Sigmoid colon (tissue), 7 donors: ENCODE measurements around the gene PDE7B. TPM values are rescaled to one million over a fixed set of nuclear protein-coding genes. Genes with fewer than 3 reads are reported as not detected.

Source experiments
- DNase-seq: peaks from one replicate; pipeline ENCODE4 v3.0.0-alpha.2; 2019
- H3K27ac ChIP-seq, 4 donors: fragments of 200-600 bp; sonication (generic); one replicate each; pipeline ENCODE4 v1.5.1; 2016 to 2019; ENCODE audit warnings: mild to moderate bottlenecking in 1 of 4
- H3K27me3 ChIP-seq, 3 donors: fragments of 200-600 bp; sonication (generic); one replicate each; pipeline ENCODE4 v1.5.1; 2019; ENCODE audit warnings: mild to moderate bottlenecking in 1 of 3
- H3K36me3 ChIP-seq, 4 donors: fragments of 200-600 bp; sonication (generic); one replicate each; pipeline ENCODE4 v1.5.1; 2016 to 2019
- H3K4me1 ChIP-seq, 4 donors: fragments of 200-600 bp; sonication (generic); one replicate each; pipeline ENCODE4 v1.5.1; 2017 to 2019
- H3K4me3 ChIP-seq, 4 donors: fragments of 200-600 bp; sonication (generic); one replicate each; pipeline ENCODE4 v1.5.1; 2017 to 2019; ENCODE audit warnings: mild to moderate bottlenecking in 2 of 4, moderate library complexity in 1 of 4
- H3K9me3 ChIP-seq, 4 donors: fragments of 200-600 bp in 3 of 4; sonication (generic) in 3 of 4; one replicate each; pipeline versions ENCODE4 v1.5.1 to v1.6.1; 2013 to 2019
- CTCF ChIP-seq, 4 experiments: fragments of 450-650 bp in 3 of 4; fragments of 200-600 bp in 1 of 4; IDR thresholded peaks; one replicate each; pipeline ENCODE4 v1.5.1; 2016 to 2019; ENCODE audit warnings: antibody characterized with exemption in 4 of 4, mild to moderate bottlenecking in 3 of 4, moderate library complexity in 2 of 4
- EP300 ChIP-seq, 4 donors: sonication (generic); formaldehyde crosslinking; IDR thresholded peaks; one replicate each; pipeline ENCODE4 v1.6.1; 2017; ENCODE audit warnings: antibody characterized with exemption in 4 of 4
- POLR2A ChIP-seq, 2 donors: fragments of 450-650 bp; IDR thresholded peaks; one replicate each; pipeline ENCODE4 v1.6.1; 2016; ENCODE audit warnings: antibody characterized with exemption in 2 of 2, mild to moderate bottlenecking in 2 of 2, moderate library complexity in 2 of 2
- POLR2AphosphoS5 ChIP-seq, 4 donors: sonication (generic); formaldehyde crosslinking; IDR thresholded peaks; one replicate each; pipeline ENCODE4 v1.6.1; 2017; ENCODE audit warnings: antibody characterized with exemption in 4 of 4
- WGBS, 2 donors: extraction: QIAGEN DNeasy Blood & Tissue Kit; methylation state at CpG; one replicate each; pipeline ENCODE4 v1.1.7; 2013; 5-methylcytosine and 5-hydroxymethylcytosine counted together
- intact Hi-C: fragments of 100-400 bp; cut with DNase I; formaldehyde crosslinking; loops from one replicate; pipeline ENCODE4 v1.15.1; 2023
- polyA plus RNA-seq, 3 donors: library from polyadenylated mRNA; stranded (reverse); fragments of 200-250 nt; gene quantifications; one replicate each; pipeline ENCODE4 v1.2.3, GENCODE V29; 2013
- total RNA-seq, 4 donors: library from RNA; depleted of rRNA; stranded (reverse); fragments of >200 nt; gene quantifications; one replicate each; pipeline ENCODE4 v1.1.0, GENCODE V29; 2016
- donor health status: healthy with polysubstance abuse.
- donor health status: Bipolar disorder and iron deficiency.
- donor health status: healthy.

The PDE7B gene
- total and polyA plus RNA-seq, 7 donors = 1.1 to 10.3 (median 6.3) TPM

DNA sequence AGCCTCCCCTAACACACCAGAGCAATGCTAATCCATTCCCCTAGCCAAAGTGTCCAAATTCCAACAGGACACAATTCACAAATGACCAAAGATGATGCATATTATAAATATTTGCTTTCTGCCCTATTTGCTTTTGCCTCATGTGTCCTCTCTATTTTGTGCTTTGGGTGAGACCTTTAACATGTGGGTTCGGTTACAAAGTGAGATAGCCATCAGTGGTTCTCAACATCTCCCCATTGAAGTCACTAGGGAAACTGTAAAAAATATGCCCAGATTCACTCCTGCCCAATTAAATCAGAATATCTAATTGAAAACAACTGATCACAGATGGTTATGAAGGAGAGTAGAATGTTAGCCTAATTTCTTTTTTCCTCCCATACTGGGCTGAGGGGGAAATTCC lies 239.4 kb downstream of the PDE7B start:
- WGBS, 2 donors = 39 to 73% methylated on average over 1 of the region's 1 CpG
- no peak overlapping the region for H3K4me3 ChIP-seq
- no peaks in the 10 kb centered on the region for H3K4me1 ChIP-seq
- H3K36me3 ChIP-seq = no peaks in the 10 kb centered on the region
- no peak overlapping the region for H3K27ac ChIP-seq
- TF ChIP-seq POLR2A (IDR thresholded peaks at IDR 0.05) (no peak), CTCF (IDR thresholded peaks at IDR 0.05) (no peak), EP300 (IDR thresholded peaks at IDR 0.05) (no peak), POLR2AphosphoS5 (IDR thresholded peaks at IDR 0.05) (no peak)
- intact Hi-C loops = no loop called here
- no peak for DNase-seq
- H3K27me3 ChIP-seq = no peaks in the 10 kb centered on the region
- no peaks in the 10 kb centered on the region for H3K9me3 ChIP-seq

DNA sequence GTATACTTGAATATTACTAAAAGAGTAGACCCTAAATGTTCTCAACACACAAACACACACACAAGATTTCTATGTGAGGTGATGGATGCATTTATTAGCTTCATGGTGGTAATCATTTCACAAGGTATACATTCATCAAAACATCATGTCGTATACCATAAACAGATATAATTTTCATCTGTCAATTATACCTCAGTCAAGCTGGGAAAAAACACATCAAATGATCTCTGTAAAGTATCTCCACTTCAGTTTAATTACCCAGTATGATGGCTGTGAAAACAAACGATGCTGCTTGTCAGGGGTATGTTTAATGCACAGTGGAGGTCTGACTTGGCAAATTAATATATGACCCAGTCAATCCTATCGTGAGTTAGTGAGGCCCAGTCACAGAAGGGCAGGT lies 241.4 kb downstream of the PDE7B start:
- no peaks in the 10 kb centered on the region for H3K27me3 ChIP-seq
- H3K36me3 ChIP-seq = no peaks in the 10 kb centered on the region
- no peak for DNase-seq
- 67 to 81% methylated on average over 3 of the region's 3 CpGs for WGBS, 2 donors
- H3K4me1 ChIP-seq = no peaks in the 10 kb centered on the region
- H3K27ac ChIP-seq = no peak overlapping the region
- TF ChIP-seq POLR2A (IDR thresholded peaks at IDR 0.05) (no peak), CTCF (IDR thresholded peaks at IDR 0.05) (no peak), POLR2AphosphoS5 (IDR thresholded peaks at IDR 0.05) (no peak), EP300 (IDR thresholded peaks at IDR 0.05) (no peak)
- intact Hi-C loops = no loop called here
- H3K9me3 ChIP-seq = no peaks in the 10 kb centered on the region
- H3K4me3 ChIP-seq = no peak overlapping the region

DNA sequence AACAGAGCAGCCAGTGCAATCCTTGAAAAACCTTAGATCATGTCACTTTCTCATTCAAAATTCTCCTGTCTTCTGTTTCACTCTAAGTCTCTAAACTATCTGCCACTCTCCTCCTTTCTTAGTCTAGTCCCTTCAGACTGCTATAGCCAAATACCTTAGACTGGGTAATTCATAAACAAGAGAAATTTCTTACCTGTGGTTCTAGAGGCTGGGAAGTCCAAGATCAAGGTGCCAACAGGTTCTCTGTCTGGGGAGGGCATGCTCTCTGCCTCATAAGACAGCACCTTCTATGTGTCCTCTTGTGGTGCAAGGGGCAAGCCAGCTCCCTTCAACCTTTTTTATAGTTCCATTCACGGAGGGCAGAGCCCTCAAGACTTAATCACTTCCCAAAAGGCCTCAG lies 242.3 kb downstream of the PDE7B start:
- Histone ChIP-seq H3K9me3 (no peaks in the 10 kb centered on the region), H3K27ac (no peak overlapping the region), H3K4me1 (no peaks in the 10 kb centered on the region), H3K27me3 (no peaks in the 10 kb centered on the region), H3K4me3 (no peak overlapping the region), H3K36me3 (no peaks in the 10 kb centered on the region)
- WGBS, 2 donors = 71 to 90% methylated on average over 1 of the region's 1 CpG
- no peak for DNase-seq
- intact Hi-C loops = no loop called here
- no peak for TF ChIP-seq CTCF (IDR thresholded peaks at IDR 0.05)
- no peak for TF ChIP-seq POLR2AphosphoS5 (IDR thresholded peaks at IDR 0.05)
- no peak for TF ChIP-seq POLR2A (IDR thresholded peaks at IDR 0.05)
- TF ChIP-seq EP300 (IDR thresholded peaks at IDR 0.05) = no peak

DNA sequence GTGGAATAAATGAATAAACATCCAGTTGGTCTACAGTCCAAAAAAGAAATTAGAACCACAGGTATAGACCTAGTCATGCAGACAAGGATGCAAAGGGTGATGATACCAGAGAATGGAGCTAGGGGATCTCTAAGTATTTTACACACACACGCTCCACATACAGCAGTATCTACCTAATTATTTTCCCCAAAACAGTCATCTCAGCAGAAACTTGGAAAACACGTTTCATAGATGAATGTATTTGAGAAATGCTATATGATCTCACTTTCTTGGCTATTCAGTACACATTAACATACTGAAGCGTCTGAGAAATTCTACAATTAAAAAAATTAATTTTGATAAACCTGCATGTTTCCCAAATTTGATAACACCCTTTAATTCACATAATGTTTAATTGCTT lies 243.3 kb downstream of the PDE7B start:
- no peak for DNase-seq
- intact Hi-C loops = no loop called here
- TF ChIP-seq POLR2AphosphoS5 (IDR thresholded peaks at IDR 0.05) (no peak), POLR2A (IDR thresholded peaks at IDR 0.05) (no peak), CTCF (IDR thresholded peaks at IDR 0.05) (no peak), EP300 (IDR thresholded peaks at IDR 0.05) (no peak)
- no peaks in the 10 kb centered on the region for H3K36me3 ChIP-seq
- no peaks in the 10 kb centered on the region for H3K27me3 ChIP-seq
- H3K4me1 ChIP-seq = no peaks in the 10 kb centered on the region
- H3K9me3 ChIP-seq = no peaks in the 10 kb centered on the region
- H3K4me3 ChIP-seq = no peak overlapping the region
- WGBS, 2 donors = 85 to 92% methylated on average over 3 of the region's 3 CpGs
- H3K27ac ChIP-seq = no peak overlapping the region

DNA sequence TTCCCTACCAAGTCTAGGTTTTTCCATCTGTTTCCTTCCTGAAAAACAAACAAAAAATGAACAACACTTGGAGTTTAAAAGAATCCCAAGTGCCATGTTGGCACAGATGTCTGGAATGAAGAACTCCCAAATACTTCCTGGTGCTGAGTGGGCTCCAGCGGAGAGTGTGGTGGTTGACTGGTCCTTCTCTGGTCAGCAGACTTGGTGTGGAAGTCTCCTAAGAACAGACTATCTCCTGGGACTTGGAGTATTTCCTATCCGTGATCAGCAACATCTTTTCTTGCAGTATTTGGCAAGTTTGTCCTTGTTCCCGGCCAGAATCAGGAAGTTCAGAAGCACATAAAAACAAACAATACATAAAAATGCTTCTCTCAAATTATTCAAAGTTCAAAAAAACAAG lies 244.5 kb downstream of the PDE7B start:
- WGBS, 2 donors = 42 to 68% methylated on average over 3 of the region's 3 CpGs
- H3K9me3 ChIP-seq = no peaks in the 10 kb centered on the region
- intact Hi-C loops = no loop called here
- no peaks in the 10 kb centered on the region for H3K4me1 ChIP-seq
- no peak overlapping the region for H3K4me3 ChIP-seq
- peak; percentile 74 for DNase-seq
- TF ChIP-seq POLR2AphosphoS5 (IDR thresholded peaks at IDR 0.05) (peak in 2 of 4 donors; percentile 42 to 46), EP300 (IDR thresholded peaks at IDR 0.05) (no peak)
- H3K27ac ChIP-seq = peak overlapping the region in 3 of 4 donors; percentile 12 to 38 (median 20)
- no peaks in the 10 kb centered on the region for H3K27me3 ChIP-seq
- H3K36me3 ChIP-seq = no peaks in the 10 kb centered on the region
